WTC11 (cell line): ENCODE measurements around the gene SF3B5. TPM values are rescaled to one million over a fixed set of nuclear protein-coding genes. Genes with fewer than 3 reads are reported as not detected.

ENCODE experiments used
- ATAC-seq: fragments of 200-7000 bp; cut with Tn5 transposase; 2 replicates; pipeline ENCODE4 v1.10.0; 2021; ENCODE audit warnings: mild to moderate bottlenecking, moderate library complexity
- CTCF ChIA-PET: fragments of 300-600 bp; sonication (Branson Sonifier 250); formaldehyde crosslinking; loops from one replicate; lab custom pipeline; 2021; ENCODE audit warnings: antibody characterized with exemption; lab: Charles Lee
- POLR2A ChIA-PET: fragments of 350-600 bp; sonication (Branson Sonifier 250); formaldehyde crosslinking; loops from one replicate; lab custom pipeline; 2021; ENCODE audit warnings: antibody characterized with exemption; lab: Charles Lee
- DNase-seq: peaks from one replicate; pipeline ENCODE4 v3.0.0; 2021; ENCODE audit warnings: low spot score
- H3K27ac Mint-ChIP-seq: 2 replicates; pipeline ENCODE4 v1.8.0; 2021; ENCODE audit warnings: mixed read lengths
- H3K27me3 Mint-ChIP-seq: 2 replicates; pipeline ENCODE4 v1.8.0; 2021; ENCODE audit warnings: low read depth, mild to moderate bottlenecking, moderate library complexity, mixed read lengths
- H3K36me3 Mint-ChIP-seq: 2 replicates; pipeline ENCODE4 v1.8.0; 2021; ENCODE audit warnings: mixed read lengths
- H3K4me1 Mint-ChIP-seq: 2 replicates; pipeline ENCODE4 v1.8.0; 2022; ENCODE audit warnings: mixed read lengths
- H3K4me3 Mint-ChIP-seq: 2 replicates; pipeline ENCODE4 v1.8.0; 2021; ENCODE audit warnings: mild to moderate bottlenecking, moderate library complexity, mixed read lengths
- H3K9me3 Mint-ChIP-seq: 2 replicates; pipeline ENCODE4 v1.8.0; 2021; ENCODE audit warnings: mixed read lengths
- CREM ChIP-seq: sonication (generic); formaldehyde crosslinking; IDR thresholded peaks from 2 replicates; pipeline ENCODE4 v1.8.1; 2022; ENCODE audit warnings: mild to moderate bottlenecking, missing genetic modification reagents, moderate library complexity
- FOXP1 ChIP-seq: sonication (generic); formaldehyde crosslinking; IDR thresholded peaks from 2 replicates; pipeline ENCODE4 v1.8.0; 2022; ENCODE audit warnings: missing genetic modification reagents, mild to moderate bottlenecking, moderate library complexity, borderline replicate concordance
- GTF2I ChIP-seq: fragments of 250-450 bp; sonication (Bioruptor Pico); conservative IDR thresholded peaks from 2 replicates; pipeline ENCODE4 v1.4.0; 2021; ENCODE audit warnings: mild to moderate bottlenecking
- HMGA2 ChIP-seq: fragments of 250-450 bp; sonication (Bioruptor Pico); IDR thresholded peaks from 2 replicates; pipeline ENCODE4 v1.4.0; 2021; ENCODE audit warnings: mild to moderate bottlenecking, moderate library complexity
- JAZF1 ChIP-seq: fragments of 250-450 bp; sonication (Bioruptor Pico); IDR thresholded peaks from 2 replicates; pipeline ENCODE4 v1.9.0; 2021; ENCODE audit warnings: moderate library complexity, mild to moderate bottlenecking, inconsistent platforms
- KAT7 ChIP-seq: sonication (generic); formaldehyde crosslinking; IDR thresholded peaks from 2 replicates; pipeline ENCODE4 v1.8.1; 2023; ENCODE audit warnings: missing genetic modification reagents, mild to moderate bottlenecking, borderline replicate concordance
- NFE2L1 ChIP-seq: sonication (generic); formaldehyde crosslinking; IDR thresholded peaks from 2 replicates; pipeline ENCODE4 v1.8.1; 2023; ENCODE audit warnings: missing genetic modification reagents
- NR1H2 ChIP-seq: sonication (generic); formaldehyde crosslinking; IDR thresholded peaks from 2 replicates; pipeline ENCODE4 v1.9.0; 2021; ENCODE audit warnings: mild to moderate bottlenecking, moderate library complexity, missing genetic modification reagents
- NR3C1 ChIP-seq: sonication (generic); formaldehyde crosslinking; conservative IDR thresholded peaks from 2 replicates; pipeline ENCODE4 v1.8.1; 2023; ENCODE audit warnings: low read depth, mild to moderate bottlenecking, missing genetic modification reagents
- RELA ChIP-seq: sonication (generic); formaldehyde crosslinking; IDR thresholded peaks from 2 replicates; pipeline ENCODE4 v1.8.1; 2022; ENCODE audit warnings: missing genetic modification reagents, mild to moderate bottlenecking, borderline replicate concordance
- SMAD4 ChIP-seq: sonication (generic); formaldehyde crosslinking; IDR thresholded peaks from 2 replicates; pipeline ENCODE4 v1.8.0; 2022; ENCODE audit warnings: mild to moderate bottlenecking, missing genetic modification reagents
- SP1 ChIP-seq: sonication (generic); formaldehyde crosslinking; conservative IDR thresholded peaks from 2 replicates; pipeline ENCODE4 v1.8.1; 2022; ENCODE audit warnings: missing genetic modification reagents
- TCF7 ChIP-seq: sonication (generic); formaldehyde crosslinking; IDR thresholded peaks from 2 replicates; pipeline ENCODE4 v1.8.0; 2022; ENCODE audit warnings: mild to moderate bottlenecking, low read depth, missing genetic modification reagents, moderate library complexity
- TEAD4 ChIP-seq: sonication (generic); formaldehyde crosslinking; IDR thresholded peaks from 2 replicates; pipeline ENCODE4 v1.8.0; 2022; ENCODE audit warnings: mild to moderate bottlenecking, missing genetic modification reagents
- ZNF219 ChIP-seq: sonication (generic); formaldehyde crosslinking; IDR thresholded peaks from 2 replicates; pipeline ENCODE4 v1.8.0; 2023; ENCODE audit warnings: missing genetic modification reagents, mild to moderate bottlenecking, borderline replicate concordance
- ZNF671 ChIP-seq: fragments of 250-450 bp; sonication (Bioruptor Pico); IDR thresholded peaks from 2 replicates; pipeline ENCODE4 v1.8.0; 2021; ENCODE audit warnings: mild to moderate bottlenecking
- total RNA-seq: library from RNA; stranded (reverse); gene quantifications from 3 replicates; pipeline ENCODE4 v1.2.3, GENCODE V29; 2021
- TF ChIP-seq, protein P1 (sequence below): sonication (generic); formaldehyde crosslinking; IDR thresholded peaks from 2 replicates; pipeline ENCODE4 v1.8.1; 2022; ENCODE audit warnings: mild to moderate bottlenecking, moderate library complexity, missing genetic modification reagents
- TF ChIP-seq, protein P2 (sequence below): sonication (generic); formaldehyde crosslinking; IDR thresholded peaks from 2 replicates; pipeline ENCODE4 v1.8.1; 2023; ENCODE audit warnings: mild to moderate bottlenecking, missing genetic modification reagents, borderline replicate concordance
- TF ChIP-seq, protein P3 (sequence below): fragments of 250-450 bp; sonication (Bioruptor Pico); IDR thresholded peaks from 2 replicates; pipeline ENCODE4 v2.1.2; 2022; ENCODE audit warnings: mild to moderate bottlenecking, moderate library complexity
- TF ChIP-seq, protein P4 (sequence below): sonication (generic); formaldehyde crosslinking; IDR thresholded peaks from 2 replicates; pipeline ENCODE4 v1.8.0; 2022; ENCODE audit warnings: mild to moderate bottlenecking, missing genetic modification reagents
- TF ChIP-seq, protein P5 (sequence below): sonication (generic); formaldehyde crosslinking; IDR thresholded peaks from 2 replicates; pipeline ENCODE4 v1.8.0; 2022; ENCODE audit warnings: mild to moderate bottlenecking, missing genetic modification reagents
- TF ChIP-seq, protein P6 (sequence below): fragments of 250-450 bp; sonication (Bioruptor Pico); IDR thresholded peaks from 2 replicates; pipeline ENCODE4 v1.9.0; 2021; ENCODE audit warnings: moderate library complexity, mild to moderate bottlenecking, inconsistent platforms, borderline replicate concordance
- TF ChIP-seq, protein P7 (sequence below): sonication (generic); formaldehyde crosslinking; IDR thresholded peaks from 2 replicates; pipeline ENCODE4 v1.8.1; 2023; ENCODE audit warnings: mild to moderate bottlenecking, missing genetic modification reagents, moderate library complexity

Gene SF3B5
- total RNA-seq, 1 experiment from 2014 or later: 181 TPM

DNA sequence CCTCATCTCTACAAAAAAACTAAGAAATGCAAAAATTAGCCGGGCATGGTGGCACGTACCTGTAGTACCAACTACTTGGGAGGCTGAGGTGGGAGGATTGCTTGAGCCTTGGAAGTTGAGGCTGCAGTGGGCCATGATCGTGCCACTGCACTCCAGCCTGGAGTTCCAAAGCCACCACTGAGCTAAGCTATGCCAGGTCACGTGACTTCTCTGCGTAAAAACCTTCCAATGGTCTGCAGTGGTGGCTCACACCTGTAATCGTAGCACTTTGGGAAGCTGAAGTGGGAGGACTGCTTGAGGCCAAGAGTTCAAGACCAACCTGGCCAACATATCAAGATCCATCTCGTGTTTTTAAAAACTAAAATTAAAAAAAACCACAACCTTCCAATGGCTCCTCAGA lies 1.7 kb downstream of the SF3B5 start (continued):
- TF ChIP-seq, protein P1, sequence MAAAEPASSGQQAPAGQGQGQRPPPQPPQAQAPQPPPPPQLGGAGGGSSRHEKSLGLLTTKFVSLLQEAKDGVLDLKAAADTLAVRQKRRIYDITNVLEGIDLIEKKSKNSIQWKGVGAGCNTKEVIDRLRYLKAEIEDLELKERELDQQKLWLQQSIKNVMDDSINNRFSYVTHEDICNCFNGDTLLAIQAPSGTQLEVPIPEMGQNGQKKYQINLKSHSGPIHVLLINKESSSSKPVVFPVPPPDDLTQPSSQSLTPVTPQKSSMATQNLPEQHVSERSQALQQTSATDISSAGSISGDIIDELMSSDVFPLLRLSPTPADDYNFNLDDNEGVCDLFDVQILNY (CRISPR knock-in tag): no peak
- TF ChIP-seq JAZF1 (CRISPR knock-in tag) (no peak), GTF2I (no peak), FOXP1 (CRISPR knock-in tag) (no peak), TEAD4 (CRISPR knock-in tag) (no peak), HMGA2 (CRISPR knock-in tag) (no peak), SMAD4 (CRISPR knock-in tag) (no peak)
- TF ChIP-seq, protein P2, sequence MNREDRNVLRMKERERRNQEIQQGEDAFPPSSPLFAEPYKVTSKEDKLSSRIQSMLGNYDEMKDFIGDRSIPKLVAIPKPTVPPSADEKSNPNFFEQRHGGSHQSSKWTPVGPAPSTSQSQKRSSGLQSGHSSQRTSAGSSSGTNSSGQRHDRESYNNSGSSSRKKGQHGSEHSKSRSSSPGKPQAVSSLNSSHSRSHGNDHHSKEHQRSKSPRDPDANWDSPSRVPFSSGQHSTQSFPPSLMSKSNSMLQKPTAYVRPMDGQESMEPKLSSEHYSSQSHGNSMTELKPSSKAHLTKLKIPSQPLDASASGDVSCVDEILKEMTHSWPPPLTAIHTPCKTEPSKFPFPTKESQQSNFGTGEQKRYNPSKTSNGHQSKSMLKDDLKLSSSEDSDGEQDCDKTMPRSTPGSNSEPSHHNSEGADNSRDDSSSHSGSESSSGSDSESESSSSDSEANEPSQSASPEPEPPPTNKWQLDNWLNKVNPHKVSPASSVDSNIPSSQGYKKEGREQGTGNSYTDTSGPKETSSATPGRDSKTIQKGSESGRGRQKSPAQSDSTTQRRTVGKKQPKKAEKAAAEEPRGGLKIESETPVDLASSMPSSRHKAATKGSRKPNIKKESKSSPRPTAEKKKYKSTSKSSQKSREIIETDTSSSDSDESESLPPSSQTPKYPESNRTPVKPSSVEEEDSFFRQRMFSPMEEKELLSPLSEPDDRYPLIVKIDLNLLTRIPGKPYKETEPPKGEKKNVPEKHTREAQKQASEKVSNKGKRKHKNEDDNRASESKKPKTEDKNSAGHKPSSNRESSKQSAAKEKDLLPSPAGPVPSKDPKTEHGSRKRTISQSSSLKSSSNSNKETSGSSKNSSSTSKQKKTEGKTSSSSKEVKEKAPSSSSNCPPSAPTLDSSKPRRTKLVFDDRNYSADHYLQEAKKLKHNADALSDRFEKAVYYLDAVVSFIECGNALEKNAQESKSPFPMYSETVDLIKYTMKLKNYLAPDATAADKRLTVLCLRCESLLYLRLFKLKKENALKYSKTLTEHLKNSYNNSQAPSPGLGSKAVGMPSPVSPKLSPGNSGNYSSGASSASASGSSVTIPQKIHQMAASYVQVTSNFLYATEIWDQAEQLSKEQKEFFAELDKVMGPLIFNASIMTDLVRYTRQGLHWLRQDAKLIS (CRISPR knock-in tag): no peak
- TF ChIP-seq, protein P3, sequence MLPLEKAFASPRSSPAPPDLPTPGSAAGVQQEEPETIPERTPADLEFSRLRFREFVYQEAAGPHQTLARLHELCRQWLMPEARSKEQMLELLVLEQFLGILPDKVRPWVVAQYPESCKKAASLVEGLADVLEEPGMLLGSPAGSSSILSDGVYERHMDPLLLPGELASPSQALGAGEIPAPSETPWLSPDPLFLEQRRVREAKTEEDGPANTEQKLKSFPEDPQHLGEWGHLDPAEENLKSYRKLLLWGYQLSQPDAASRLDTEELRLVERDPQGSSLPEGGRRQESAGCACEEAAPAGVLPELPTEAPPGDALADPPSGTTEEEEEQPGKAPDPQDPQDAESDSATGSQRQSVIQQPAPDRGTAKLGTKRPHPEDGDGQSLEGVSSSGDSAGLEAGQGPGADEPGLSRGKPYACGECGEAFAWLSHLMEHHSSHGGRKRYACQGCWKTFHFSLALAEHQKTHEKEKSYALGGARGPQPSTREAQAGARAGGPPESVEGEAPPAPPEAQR (CRISPR knock-in tag): no peak
- TF ChIP-seq, protein P4, sequence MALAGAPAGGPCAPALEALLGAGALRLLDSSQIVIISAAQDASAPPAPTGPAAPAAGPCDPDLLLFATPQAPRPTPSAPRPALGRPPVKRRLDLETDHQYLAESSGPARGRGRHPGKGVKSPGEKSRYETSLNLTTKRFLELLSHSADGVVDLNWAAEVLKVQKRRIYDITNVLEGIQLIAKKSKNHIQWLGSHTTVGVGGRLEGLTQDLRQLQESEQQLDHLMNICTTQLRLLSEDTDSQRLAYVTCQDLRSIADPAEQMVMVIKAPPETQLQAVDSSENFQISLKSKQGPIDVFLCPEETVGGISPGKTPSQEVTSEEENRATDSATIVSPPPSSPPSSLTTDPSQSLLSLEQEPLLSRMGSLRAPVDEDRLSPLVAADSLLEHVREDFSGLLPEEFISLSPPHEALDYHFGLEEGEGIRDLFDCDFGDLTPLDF (CRISPR knock-in tag): no peak

DNA sequence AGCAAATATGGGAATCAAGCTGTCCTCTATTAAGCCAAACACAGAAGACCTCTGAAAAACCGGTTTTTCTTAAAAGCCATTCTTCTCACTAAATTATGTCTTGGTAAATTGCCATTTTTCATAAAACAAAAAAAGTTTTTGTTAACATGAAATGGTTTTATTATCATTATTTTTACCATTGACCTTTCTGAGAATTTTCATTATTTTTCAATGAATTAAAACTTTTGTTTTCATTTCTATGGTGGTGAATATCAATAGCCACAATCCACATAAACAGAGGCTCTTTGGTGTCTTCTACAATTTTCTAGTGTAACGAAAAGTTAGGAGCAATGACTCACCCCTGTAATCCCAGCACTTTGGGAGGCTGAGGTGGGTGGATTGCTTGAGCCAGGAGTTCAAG lies 2.1 kb downstream of the SF3B5 start:
- ATAC-seq: no peak
- H3K36me3 Mint-ChIP-seq: no peaks in the 10 kb centered on the region

More for the DNA sequence above, 2.1 kb downstream of the SF3B5 start:
- POLR2A ChIA-PET: no interaction called here
- peak overlapping the region; percentile 95 for H3K4me3 Mint-ChIP-seq
- CTCF ChIA-PET: no interaction called here
- TF ChIP-seq, protein P5, sequence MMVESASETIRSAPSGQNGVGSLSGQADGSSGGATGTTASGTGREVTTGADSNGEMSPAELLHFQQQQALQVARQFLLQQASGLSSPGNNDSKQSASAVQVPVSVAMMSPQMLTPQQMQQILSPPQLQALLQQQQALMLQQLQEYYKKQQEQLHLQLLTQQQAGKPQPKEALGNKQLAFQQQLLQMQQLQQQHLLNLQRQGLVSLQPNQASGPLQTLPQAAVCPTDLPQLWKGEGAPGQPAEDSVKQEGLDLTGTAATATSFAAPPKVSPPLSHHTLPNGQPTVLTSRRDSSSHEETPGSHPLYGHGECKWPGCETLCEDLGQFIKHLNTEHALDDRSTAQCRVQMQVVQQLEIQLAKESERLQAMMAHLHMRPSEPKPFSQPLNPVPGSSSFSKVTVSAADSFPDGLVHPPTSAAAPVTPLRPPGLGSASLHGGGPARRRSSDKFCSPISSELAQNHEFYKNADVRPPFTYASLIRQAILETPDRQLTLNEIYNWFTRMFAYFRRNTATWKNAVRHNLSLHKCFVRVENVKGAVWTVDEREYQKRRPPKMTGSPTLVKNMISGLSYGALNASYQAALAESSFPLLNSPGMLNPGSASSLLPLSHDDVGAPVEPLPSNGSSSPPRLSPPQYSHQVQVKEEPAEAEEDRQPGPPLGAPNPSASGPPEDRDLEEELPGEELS (CRISPR knock-in tag): no peak
- no peak for TF ChIP-seq ZNF671 (CRISPR knock-in tag)
- TF ChIP-seq KAT7 (CRISPR knock-in tag): no peak
- no peak for TF ChIP-seq CREM (CRISPR knock-in tag)
- TF ChIP-seq TCF7 (CRISPR knock-in tag): no peak
- TF ChIP-seq, protein P1 (CRISPR knock-in tag): no peak
- no peak for TF ChIP-seq SMAD4 (CRISPR knock-in tag)
- no peak for TF ChIP-seq NR3C1 (CRISPR knock-in tag)
- TF ChIP-seq NFE2L1: no peak
- TF ChIP-seq ZNF219: no peak
- no peak for TF ChIP-seq SP1
- TF ChIP-seq RELA (CRISPR knock-in tag): no peak
- no peak for TF ChIP-seq NR1H2 (CRISPR knock-in tag)
- TF ChIP-seq, protein P6, sequence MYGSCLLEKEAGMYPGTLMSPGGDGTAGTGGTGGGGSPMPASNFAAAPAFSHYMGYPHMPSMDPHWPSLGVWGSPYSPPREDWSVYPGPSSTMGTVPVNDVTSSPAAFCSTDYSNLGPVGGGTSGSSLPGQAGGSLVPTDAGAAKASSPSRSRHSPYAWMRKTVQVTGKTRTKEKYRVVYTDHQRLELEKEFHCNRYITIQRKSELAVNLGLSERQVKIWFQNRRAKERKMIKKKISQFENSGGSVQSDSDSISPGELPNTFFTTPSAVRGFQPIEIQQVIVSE (CRISPR knock-in tag): no peak
- TF ChIP-seq, protein P7, sequence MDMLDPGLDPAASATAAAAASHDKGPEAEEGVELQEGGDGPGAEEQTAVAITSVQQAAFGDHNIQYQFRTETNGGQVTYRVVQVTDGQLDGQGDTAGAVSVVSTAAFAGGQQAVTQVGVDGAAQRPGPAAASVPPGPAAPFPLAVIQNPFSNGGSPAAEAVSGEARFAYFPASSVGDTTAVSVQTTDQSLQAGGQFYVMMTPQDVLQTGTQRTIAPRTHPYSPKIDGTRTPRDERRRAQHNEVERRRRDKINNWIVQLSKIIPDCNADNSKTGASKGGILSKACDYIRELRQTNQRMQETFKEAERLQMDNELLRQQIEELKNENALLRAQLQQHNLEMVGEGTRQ: no peak
- TF ChIP-seq, all 79 proteins: peak for 0
- peaks cover 10% of the 10 kb centered on the region for H3K4me1 Mint-ChIP-seq
- DNase-seq: no peak
- H3K9me3 Mint-ChIP-seq: no peaks in the 10 kb centered on the region
- no peak overlapping the region for H3K27ac Mint-ChIP-seq
- H3K27me3 Mint-ChIP-seq: no peaks in the 10 kb centered on the region
